Measurements from ENCODE around the gene EPB41L4A.

Gene EPB41L4A

GRCh38 chr5:112350626-112351025 is 68.5 kb downstream of the EPB41L4A start:
- Histone ChIP-seq H3K36me3 (ENCODE audit: insufficient read depth, low read length) (no peaks in the 10 kb centered on the region), H4K20me1 (ENCODE audit: insufficient read depth, low read length, poor library complexity, severe bottlenecking) (no peaks in the 10 kb centered on the region), H3K27me3 (ENCODE audit: insufficient read depth, low read length, poor library complexity, severe bottlenecking) (no peaks in the 10 kb centered on the region), H3K4me1 (ENCODE audit: insufficient read depth, low read length, poor library complexity, severe bottlenecking) (peaks cover 10% of the 10 kb centered on the region), H3K9ac (ENCODE audit: low read depth, low read length, poor library complexity, severe bottlenecking) (no peak overlapping the region), H3K9me2 (replicated peaks; ENCODE audit: low read depth, low read length) (no peaks in the 10 kb centered on the region), H3K4me3 (ENCODE audit: low read length, poor library complexity, severe bottlenecking) (no peak overlapping the region), H2AFZ (ENCODE audit: low read length) (no peak overlapping the region), H3F3A (ENCODE audit: low read depth) (no peaks in the 10 kb centered on the region), H3K9me3 (ENCODE audit: insufficient read depth, low read depth, low read length) (no peaks in the 10 kb centered on the region), H3K4me2 (ENCODE audit: low read depth, low read length, poor library complexity, severe bottlenecking) (no peak overlapping the region), H3K79me2 (ENCODE audit: insufficient read depth, low read length) (no peaks in the 10 kb centered on the region)
- no peak for TF ChIP-seq EZH2phosphoT487 (IDR thresholded peaks at IDR 0.05; ENCODE audit: borderline replicate concordance)
- TF ChIP-seq CTCF (conservative IDR thresholded peaks at IDR 0.05; ENCODE audit: low read length): no peak

- no peak overlapping the region for H3K4me3 ChIP-seq (ENCODE audit: low read length, poor library complexity, severe bottlenecking)
- no peaks in the 10 kb centered on the region for H3K36me3 ChIP-seq (ENCODE audit: insufficient read depth, low read length)
- TF ChIP-seq EZH2phosphoT487 (IDR thresholded peaks at IDR 0.05; ENCODE audit: borderline replicate concordance) (no peak), CTCF (conservative IDR thresholded peaks at IDR 0.05; ENCODE audit: low read length) (no peak)
- no peaks in the 10 kb centered on the region for H3F3A ChIP-seq (ENCODE audit: low read depth)
- H3K4me1 ChIP-seq (ENCODE audit: insufficient read depth, low read length, poor library complexity, severe bottlenecking): peaks cover 10% of the 10 kb centered on the region
- no peaks in the 10 kb centered on the region for H3K27me3 ChIP-seq (ENCODE audit: insufficient read depth, low read length, poor library complexity, severe bottlenecking)
- no peaks in the 10 kb centered on the region for H3K9me3 ChIP-seq (ENCODE audit: insufficient read depth, low read depth, low read length)
- no peaks in the 10 kb centered on the region for H4K20me1 ChIP-seq (ENCODE audit: insufficient read depth, low read length, poor library complexity, severe bottlenecking)
- H3K4me2 ChIP-seq (ENCODE audit: low read depth, low read length, poor library complexity, severe bottlenecking): no peak overlapping the region
- H3K9ac ChIP-seq (ENCODE audit: low read depth, low read length, poor library complexity, severe bottlenecking): no peak overlapping the region
- H2AFZ ChIP-seq (ENCODE audit: low read length): no peak overlapping the region
- H3K79me2 ChIP-seq (ENCODE audit: insufficient read depth, low read length): no peaks in the 10 kb centered on the region
- H3K9me2 ChIP-seq (replicated peaks; ENCODE audit: low read depth, low read length): no peaks in the 10 kb centered on the region
Observed at GRCh38 chr5:112349371-112349770, 69.7 kb downstream of the EPB41L4A start.

GRCh38 chr5:112348915-112349314 is 70.2 kb downstream of the EPB41L4A start:
- TF ChIP-seq CTCF (conservative IDR thresholded peaks at IDR 0.05; ENCODE audit: low read length): no peak
- no peak for TF ChIP-seq EZH2phosphoT487 (IDR thresholded peaks at IDR 0.05; ENCODE audit: borderline replicate concordance)
- H3K36me3 ChIP-seq (ENCODE audit: insufficient read depth, low read length): no peaks in the 10 kb centered on the region
- H3K4me1 ChIP-seq (ENCODE audit: insufficient read depth, low read length, poor library complexity, severe bottlenecking): peaks cover 10% of the 10 kb centered on the region
- H3K9ac ChIP-seq (ENCODE audit: low read depth, low read length, poor library complexity, severe bottlenecking): no peak overlapping the region
- no peaks in the 10 kb centered on the region for H3K9me3 ChIP-seq (ENCODE audit: insufficient read depth, low read depth, low read length)
- H3K9me2 ChIP-seq (replicated peaks; ENCODE audit: low read depth, low read length): no peaks in the 10 kb centered on the region
- no peaks in the 10 kb centered on the region for H3F3A ChIP-seq (ENCODE audit: low read depth)
- no peaks in the 10 kb centered on the region for H3K27me3 ChIP-seq (ENCODE audit: insufficient read depth, low read length, poor library complexity, severe bottlenecking)
- H3K4me2 ChIP-seq (ENCODE audit: low read depth, low read length, poor library complexity, severe bottlenecking): no peak overlapping the region
- H4K20me1 ChIP-seq (ENCODE audit: insufficient read depth, low read length, poor library complexity, severe bottlenecking): no peaks in the 10 kb centered on the region
- H2AFZ ChIP-seq (ENCODE audit: low read length): no peak overlapping the region
- H3K79me2 ChIP-seq (ENCODE audit: insufficient read depth, low read length): no peaks in the 10 kb centered on the region
- no peak overlapping the region for H3K4me3 ChIP-seq (ENCODE audit: low read length, poor library complexity, severe bottlenecking)
